Stimulated activated CD4-positive, alpha-beta T cell treated with anti-CD3 and anti-CD28 coated beads, TNF-alpha, amount 100 ng/mL, for 4 hours (primary cell): ENCODE data around the gene LAMA2.
"Not testable (repeated sequence)": the region's sequence is repeated elsewhere in the genome, so short reads cannot be mapped to it uniquely, and the experiment has no call there.

Source experiments
- DNase-seq, 3 experiments: peaks; one replicate each; pipeline ENCODE4 v3.0.0-alpha.2; 2020; ENCODE audit warnings: low read depth in 3 of 3

The LAMA2 gene

DNA sequence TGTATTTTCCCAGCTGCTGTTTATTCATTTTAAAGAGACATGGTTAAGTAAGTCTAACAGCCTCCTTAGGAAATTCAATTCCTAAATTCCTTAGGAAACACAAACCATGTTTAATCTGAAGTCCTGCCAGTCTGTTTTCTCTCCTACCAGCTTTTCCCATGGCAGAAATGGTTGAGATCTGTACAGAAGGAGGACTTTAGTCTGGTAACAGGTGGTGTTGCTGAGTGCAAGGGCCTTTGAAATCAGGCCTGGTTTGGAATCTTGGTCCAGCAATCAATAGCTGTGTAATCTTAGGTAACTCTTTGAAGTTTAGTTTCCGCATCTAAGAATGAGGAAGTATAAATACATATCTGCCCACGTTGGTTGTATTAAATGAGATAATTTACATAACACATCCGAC is 232.5 kb downstream of the LAMA2 start:
- no peak for DNase-seq

DNA sequence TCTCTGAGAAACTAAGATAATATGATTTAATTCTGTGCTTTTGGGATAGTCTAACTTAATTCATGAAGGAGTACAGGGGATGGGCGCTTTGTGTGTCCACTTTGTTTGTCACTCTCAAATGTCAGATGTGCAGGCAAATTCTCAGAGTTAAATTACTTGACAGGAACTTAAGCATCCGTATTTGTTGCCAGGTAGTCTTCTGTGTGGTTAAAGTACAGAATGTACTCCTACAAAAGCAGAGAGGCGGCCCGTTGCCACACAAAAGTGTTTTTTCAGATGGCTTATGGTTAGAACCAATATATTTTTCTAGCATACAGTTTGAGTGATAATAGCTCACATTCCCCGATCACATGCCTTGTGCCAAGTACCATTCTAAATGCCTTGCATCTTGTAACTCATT is 234.4 kb downstream of the LAMA2 start:
- no peak for DNase-seq

DNA sequence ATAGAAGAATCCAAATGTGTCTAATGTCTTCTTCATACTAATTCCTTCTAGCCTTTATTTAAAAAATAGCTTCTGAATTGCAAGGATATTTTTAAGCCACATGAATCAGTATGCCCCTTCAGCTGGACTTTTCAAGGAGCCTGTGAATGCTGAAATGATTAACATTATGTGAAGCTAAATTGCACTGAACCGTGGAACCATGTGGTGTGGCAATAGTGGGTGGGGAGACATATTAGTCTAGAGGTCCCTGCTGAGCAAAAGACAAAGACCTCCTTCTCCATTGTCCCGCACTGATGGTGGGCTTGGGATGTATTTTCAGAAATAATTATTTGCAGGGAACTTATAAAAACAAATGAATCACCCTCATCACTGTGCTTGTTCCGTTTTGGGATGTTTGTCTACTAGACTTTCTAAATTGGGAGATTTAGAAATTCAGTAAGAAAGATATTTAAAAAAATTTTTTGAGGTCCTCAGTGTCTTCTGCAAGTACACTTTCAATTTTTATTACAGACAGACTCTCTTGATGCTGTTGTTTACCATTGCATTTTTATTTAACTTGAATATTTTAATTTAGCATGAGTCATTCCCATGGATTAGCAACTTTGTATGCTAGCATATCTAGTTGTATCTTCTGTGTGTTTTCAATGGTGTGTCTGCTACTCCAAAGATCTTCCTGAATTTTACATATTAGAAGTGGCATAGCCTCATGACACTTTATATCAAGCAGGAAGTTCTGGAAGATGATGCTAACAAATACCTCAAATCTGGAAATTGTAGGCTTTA is 238.1 kb downstream of the LAMA2 start:
- no peak for DNase-seq

DNA sequence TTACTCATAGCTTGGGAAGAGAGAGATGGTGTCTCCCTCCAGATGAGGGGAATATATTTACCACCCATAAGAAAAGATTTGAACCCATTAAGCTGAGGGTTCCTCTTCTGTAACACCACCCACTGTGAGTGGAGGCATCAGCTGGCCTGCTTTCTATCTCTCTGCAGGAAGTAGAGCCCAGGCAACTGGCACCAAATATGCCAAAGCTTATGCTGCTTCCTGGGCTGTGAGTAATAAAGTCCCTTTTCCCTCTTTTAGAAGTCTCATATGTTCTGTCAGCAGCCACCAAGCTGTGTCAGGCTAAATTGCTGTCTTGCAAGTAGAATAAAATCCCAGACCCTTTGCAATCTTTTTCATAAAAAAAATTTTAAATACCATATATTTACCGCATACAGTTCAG is 241.4 kb downstream of the LAMA2 start:
- no peak for DNase-seq

DNA sequence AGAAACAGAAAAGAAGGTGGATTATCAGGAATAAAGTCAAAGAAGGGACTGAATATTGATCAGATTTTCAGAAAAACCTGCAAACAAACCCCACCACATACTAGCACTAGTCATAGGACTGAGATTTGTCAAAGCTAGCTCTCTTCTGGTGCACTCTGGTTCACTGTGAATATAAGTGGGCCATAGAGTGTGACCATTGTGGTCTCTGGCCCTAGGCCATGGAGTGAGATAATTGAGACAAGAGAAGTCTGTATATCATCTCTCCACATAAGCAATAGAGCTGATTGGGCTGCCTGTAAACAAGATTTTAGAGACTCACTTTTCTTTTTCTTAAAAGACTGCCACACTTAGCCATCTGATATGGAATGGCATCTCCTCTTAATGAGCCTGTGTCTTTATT is 247.2 kb downstream of the LAMA2 start:
- DNase-seq, result no peak

DNA sequence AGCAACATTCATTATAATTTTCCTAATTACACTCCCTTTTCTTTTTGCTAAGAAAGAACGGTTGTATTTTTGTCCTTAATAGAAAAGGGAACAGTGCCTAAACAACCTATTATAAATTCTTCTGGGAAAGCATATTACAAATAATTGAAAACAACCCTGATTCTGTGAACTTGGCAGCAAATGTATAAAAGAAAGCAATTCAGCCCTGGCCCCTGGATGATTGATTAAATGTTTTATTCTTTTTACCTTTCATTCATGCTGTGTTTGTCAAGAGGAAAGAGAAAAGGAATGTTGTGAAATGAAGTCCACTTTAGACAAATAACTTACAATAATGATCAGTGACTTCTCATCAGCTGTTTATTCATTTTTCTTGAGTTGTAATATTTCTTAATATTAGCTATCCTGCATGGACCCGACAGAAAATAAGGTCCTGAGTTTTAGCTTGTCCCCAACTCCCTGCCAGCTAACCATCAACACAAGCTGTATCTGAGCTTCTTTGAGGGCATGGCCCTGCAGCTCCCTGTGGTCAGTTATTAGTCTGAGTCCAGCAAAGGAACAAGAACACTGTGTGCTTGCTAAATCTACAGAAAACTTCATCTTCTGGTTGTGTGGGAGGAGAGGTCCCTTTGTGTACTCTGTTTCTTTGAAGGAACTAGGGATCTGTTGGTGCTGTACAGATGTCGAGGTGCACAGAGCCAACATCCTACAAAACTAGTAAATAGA is 248.2 kb downstream of the LAMA2 start:
- DNase-seq, result no peak

DNA sequence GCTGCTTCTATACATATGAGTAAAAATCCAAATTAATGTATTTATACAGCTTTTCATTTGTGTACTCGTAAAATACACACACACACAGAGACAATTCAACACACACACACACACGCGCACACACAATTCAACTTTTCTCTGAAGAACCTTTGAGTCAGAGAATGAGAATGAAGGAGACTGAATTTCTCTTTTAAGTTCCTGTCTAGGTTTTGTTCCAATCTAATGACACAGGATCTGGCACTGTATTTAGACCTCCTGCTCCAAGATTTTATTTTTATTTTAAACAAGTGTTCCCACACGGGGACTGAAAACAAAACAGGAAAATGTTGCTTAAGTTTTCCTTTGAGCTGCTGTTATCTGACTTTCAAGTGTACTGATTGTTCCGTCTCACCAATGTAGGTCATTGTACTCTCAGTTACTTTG is 250.8 kb downstream of the LAMA2 start:
- DNase-seq, result no peak

DNA sequence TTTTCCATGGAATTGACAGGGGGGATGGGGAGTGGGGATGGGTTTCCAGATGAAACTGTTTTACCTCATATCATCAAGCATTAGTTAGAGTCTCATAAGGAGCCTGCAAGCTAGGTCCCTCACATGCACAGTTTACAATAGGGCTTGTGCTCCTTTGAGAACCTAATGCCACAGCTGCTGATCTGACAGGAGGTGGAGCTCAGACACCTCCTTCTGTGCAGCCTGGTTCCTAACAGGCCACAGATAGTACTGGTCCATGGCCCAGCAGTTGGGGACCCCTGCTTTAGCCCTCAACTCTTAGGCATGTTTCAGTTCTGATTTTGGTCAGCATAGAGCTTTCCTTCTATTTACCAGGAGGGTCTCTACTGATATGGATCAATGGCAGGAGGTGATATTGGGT is 251.6 kb downstream of the LAMA2 start:
- DNase-seq, result no peak

DNA sequence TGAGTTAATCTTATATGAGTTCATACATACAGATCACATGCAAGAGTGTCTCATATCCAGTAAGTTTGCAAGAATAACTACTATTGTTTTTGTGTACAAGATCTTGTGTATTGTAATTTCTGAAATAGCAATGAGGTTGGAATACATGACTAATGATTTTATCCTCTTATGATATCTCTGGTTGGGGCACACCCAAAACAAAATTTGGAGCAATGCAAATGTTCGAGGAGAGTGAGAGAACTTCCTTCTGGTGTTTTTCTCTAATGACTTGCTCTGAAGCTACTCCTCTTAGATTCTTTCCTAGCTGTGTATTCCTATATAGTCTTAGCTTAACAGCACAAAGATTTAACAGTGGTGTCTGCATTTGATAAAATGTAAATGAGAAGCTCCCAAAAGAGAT is 252.5 kb downstream of the LAMA2 start:
- no peak for DNase-seq

DNA sequence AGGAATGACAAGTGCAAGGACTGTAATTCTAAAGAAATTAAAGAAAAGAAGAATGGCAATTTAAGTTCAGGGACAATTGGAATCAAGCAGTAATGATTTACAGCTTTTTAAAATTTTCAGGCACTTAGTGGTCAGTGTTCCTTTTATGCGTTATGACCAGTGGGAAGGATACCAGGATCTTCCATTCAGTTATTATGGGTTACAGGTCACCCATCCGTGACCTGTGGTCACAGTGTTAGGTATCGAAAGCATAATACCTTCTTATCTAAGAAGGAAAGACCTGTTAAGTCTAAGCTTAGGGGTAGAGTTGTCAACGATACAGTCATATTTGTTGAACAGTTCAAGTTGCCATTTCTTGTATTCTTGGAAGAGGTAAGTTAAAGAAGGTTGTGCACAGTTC is 253.8 kb downstream of the LAMA2 start:
- DNase-seq, result no peak

DNA sequence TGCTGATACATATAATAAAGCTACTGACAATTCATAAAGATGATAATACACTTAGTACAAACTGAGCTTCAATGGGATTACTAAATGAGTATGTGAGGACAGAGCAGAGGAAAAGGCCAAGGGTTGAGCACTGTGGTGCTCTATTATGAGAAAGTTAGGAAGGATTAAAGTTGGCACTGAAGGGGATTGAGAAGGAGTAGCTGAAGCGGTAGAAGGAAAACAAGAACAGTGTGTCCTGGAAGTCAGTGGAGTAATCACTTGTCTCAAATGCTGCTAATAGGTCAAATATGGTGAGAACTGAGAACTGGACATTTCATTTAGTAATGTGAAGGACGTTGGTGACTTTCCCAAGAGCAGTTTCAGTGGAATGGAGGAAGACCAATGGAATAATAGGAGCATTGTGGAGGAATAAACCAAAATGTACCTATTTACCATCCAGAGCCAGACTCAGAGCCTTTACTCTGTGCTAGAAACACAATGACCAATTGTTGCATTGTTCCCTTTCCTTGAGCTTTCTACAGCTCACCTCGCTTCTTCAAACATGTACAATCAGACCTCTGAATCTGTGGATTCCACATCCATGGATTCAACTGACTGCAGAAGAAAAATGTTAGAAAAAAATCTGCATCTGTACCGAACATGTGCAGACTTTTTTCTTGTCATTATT is 255.9 kb downstream of the LAMA2 start:
- no peak for DNase-seq

DNA sequence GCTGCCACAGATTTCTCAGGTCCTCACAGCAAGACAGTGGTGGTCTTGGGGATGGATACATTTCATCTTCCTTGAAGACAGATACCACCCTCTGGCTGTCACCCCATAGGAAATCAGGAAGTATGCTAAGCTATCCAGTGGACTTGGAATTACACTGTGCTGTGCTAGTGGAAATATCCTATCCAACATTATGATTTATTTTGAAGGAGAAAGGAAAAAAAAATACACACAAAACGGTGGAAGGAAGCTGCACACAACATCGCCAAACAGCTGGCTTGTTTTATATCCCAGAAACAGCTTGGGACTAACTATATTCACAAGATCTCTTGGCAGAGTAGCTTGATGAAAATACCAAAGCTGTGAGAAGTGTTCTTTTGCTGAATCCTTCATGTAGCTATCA is 257.6 kb downstream of the LAMA2 start:
- no peak for DNase-seq

DNA sequence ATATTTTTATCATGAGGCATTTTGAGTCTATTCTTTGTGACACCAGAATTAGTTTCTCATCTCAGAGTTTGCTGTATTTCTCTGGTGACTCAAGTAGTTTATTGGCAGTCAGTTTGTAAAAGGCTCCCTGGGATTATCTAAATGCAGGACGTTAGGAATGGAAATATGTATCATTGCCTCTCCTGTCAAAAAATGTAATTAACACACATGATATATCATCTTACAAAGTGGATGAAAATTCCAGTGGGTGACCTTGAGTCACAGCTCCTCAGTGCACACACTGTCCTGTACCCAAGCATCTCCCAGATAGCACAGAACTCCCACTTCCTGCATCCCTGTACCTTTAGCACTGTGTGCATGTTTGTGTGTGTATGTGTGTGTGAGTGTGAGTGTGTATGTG is 258.6 kb downstream of the LAMA2 start:
- no peak for DNase-seq

DNA sequence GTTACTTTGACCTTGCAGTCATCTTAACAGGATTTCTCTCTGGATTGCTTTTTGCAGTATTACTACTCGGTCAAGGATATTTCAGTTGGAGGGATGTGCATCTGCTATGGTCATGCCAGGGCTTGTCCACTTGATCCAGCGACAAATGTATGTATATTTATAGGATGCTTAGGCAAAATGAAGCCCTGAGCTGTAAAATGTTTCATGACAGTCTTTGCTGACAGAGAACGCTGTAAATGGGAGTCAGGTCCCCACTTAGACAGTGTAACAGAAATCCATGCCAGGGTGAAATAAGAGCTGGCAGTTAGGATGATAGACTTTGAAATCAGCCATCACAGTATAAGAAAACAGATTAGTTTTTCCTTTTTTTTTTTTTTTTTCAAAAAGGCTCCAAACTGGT is 264.0 kb downstream of the LAMA2 start:
- no peak for DNase-seq

DNA sequence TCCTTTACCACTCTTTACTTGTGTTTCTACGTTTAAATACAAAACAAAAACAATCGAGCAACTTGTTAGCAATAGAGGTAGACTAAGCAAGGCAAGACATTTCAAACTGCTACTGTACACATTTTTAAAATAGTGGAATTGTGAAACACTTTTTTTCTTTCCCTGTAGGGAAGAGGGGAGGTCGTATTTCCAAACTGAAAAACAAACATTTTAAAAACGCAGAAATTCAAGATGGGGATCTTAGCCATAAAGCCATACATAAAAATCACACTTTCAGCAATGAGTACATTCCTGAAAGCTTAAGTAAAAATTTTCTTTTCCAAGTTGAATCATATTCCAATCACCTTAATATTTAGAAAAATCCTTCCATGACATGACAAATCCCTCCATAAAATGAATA is 267.6 kb downstream of the LAMA2 start:
- DNase-seq, result no peak

DNA sequence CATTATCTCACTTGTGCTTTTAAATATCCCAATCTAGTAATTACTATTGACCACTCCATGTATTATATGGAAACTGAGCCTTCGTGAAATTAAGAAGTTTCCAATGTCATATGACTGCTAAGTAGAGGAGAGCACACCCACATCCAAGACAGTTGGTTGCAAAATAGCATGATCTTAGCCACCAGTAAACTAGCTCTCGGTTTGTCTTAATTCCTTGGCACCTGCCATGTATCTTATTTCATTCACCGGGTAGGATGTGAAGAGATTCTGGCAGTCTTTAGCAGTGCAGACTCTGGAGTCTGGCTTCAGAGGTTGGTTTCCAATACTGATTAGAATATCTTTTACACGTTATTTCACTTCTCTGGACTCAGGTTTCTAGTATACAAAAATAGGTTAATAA is 270.3 kb downstream of the LAMA2 start:
- no peak for DNase-seq

DNA sequence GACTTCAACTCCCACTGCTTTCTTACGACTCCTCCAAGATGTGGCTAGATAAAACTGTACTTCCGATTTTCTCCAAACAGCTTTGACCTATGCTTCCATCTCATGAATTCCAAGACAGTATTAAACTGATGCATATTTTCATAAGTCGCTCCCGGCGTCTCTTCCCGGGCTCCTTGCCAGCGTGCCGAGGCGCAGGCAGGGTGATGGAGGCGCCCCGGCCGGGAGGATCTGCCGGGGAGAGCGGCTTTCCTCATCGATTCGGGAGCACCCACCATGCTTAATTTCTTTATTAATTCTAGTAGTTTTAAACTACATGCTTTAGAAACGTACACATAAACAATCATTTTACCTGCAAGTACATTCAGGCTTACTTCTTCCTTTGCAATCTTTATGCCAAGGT is 276.3 kb downstream of the LAMA2 start:
- DNase-seq, result not testable (repeated sequence)

DNA sequence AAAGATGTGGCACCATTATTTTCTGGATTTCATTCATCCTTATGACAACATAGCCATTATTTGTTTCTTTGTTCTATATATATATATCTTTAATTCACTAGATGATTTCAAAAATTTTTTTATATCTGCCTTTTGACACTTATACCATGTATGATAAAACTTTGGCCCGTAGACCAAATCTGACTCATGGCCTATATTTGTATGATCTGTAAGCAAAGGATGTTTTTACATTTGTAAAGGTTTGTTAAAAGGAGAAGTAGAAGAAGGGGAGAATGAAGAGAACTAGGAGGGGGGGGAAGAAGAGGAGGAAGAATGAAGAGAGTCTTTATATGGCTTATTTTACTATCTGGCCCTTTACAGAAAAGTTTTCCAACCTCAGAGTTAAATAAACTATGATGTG is 279.7 kb downstream of the LAMA2 start:
- no peak for DNase-seq

DNA sequence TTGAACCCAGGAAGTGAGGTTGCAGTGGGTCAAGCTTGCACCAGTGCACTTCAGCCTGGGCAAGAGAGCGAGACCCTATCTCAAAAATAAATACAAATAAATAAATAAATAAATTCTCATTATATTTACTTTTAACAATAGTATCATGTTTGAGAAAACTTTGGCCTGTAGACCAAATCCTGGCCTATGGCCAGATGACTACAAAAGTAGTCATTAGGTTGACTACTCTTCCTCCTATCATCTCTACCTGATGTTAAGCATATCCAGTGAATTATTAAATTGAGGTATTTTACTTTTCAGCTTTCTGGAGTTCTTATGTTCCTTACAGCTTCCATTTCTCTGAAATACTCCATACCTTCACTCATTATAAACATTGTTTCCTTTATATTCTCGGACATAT is 280.6 kb downstream of the LAMA2 start:
- no peak for DNase-seq

DNA sequence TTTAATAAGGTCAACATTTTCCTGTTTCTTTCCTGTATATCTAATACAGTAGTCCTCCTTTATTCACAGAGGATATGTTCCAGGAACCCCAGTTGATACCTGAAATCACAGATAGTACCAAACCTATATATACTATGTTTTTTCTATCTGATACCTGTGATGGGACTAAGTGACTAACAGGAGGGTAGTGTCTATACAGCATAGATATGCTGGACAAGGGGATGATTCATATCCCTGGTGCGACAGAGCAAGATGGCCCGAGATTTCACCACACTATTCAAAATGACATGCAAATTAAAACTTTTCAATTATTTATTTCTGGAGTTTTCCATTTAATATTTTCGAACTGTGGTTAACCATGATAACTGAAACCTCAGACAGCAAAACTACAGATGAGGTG is 281.1 kb downstream of the LAMA2 start:
- no peak for DNase-seq

DNA sequence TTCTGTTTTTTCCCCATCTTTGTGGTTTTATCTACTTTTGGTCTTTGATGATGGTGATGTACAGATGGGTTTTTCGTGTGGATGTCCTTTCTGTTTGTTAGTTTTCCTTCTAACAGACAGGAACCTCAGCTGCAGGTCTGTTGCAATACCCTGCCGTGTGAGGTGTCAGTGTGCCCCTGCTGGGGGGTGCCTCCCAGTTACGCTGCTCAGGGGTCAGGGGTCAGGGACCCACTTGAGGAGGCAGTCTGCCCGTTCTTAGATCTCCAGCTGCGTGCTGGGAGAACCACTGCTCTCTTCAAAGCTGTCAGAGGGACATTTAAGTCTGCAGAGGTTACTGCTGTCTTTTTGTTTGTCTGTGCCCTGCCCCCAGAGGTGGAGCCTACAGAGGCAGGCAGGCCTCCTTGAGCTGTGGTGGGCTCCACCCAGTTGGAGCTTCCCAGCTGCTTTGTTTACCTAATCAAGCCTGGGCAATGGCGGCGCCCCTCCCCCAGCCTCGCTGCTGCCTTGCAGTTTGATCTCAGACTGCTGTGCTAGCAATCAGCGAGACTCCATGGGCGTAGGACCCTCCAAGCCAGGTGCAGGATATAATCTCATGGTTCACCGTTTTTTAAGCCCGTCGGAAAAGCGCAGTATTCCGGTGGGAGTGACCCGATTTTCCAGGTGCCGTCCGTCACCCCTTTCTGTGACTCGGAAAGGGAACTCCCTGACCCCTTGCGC is 289.5 kb downstream of the LAMA2 start:
- not testable (repeated sequence) for DNase-seq

DNA sequence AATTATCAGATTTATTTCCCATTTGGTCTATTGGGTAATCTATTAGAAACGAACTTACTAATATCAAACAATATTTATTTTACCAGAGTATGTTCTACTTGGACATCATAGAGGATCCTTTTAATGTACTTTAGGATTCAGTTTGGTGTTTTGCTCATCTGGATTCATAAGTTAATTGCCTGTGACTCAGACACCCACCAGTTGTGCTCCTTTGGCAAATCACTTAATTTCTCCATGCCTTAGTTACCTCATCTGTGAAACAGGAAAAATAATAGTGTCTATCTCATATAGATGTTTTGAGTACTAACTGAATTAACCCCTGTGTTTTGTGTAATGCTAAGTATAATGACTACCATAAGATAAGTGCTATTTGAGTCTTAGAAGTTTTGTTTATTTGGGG is 292.1 kb downstream of the LAMA2 start:
- DNase-seq, result no peak
